Right renal pelvis (tissue), 4 donors: ENCODE results near the gene FAM131A. TPM values are rescaled to one million over a fixed set of nuclear protein-coding genes. Genes with fewer than 3 reads are reported as not detected.

Experiments used
- DNase-seq, 4 donors: peaks; one replicate each; pipeline ENCODE4 v3.0.0-alpha.2; 2013; ENCODE audit warnings: low read depth in 4 of 4, low spot score in 3 of 4, missing footprints in 1 of 4
- polyA plus RNA-seq, 4 donors: library from polyadenylated mRNA; unstranded; fragments of 120-200 nt; gene quantifications; one replicate each; pipeline ENCODE4 v1.2.1, GENCODE V29; 2013; ENCODE audit not compliant: insufficient read length in 4 of 4

Gene FAM131A
- polyA plus RNA-seq, 4 donors, result 10.5 to 15.7 (median 11.0) TPM

DNA sequence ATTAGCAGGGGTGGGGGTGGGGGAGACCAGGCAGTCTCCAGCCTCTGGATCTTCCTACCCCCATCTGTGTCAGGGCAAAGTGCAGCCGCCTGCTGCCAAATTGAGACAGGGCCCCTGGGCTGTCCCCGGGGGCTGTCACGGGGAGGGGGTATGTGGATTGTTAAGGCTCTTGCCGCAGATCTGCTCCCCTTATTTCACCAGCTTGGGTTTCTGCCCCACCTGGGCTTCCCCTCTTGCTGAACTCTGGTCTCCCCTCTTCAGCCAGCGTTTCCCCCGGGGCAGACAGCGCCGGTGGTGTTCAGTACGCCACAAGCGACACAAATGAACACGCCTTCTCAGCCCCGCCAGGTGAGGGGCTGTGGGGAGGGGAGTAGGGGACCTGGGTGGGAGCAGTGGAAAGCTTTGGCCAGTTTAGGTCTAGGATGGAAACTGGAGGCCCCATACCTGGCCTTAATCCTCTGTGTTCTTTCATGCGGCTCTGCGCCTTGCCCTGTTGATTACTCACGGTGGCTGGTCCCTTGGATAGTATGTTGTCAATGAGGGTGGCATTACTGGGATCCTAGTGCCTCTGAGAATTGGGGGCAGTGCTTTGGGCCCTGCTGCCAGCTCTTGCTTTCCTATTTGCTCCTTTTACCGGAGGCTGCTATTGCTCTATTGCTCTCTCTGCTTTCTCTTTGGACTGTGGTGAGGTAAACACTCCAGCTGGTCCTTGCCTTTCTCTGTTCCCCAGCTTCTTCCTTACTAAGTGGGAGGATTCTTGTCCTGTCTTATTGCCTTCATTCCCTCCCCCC, 21.3 kb upstream of the FAM131A start:
- DNase-seq, result no peak

GRCh38 chr3:184316792-184317191, 20.6 kb upstream of the FAM131A start:
- no peak for DNase-seq

DNA sequence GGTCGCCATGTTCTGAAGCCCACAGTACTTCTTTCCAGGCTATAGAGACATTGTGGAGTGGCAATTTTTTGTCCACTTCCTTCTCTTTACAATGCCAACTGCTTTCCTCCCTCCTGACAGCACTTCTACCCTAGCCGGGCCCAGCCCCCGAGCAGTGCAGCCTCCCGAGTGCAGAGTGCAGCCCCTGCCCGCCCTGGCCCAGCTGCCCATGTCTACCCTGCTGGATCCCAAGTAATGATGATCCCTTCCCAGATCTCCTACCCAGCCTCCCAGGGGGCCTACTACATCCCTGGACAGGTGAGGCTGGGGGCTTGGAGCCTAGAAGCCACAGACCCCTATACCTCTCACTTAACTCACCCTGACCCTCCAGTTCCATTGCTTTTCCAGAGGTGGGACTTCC, 20.2 kb upstream of the FAM131A start:
- DNase-seq, result no peak

GRCh38 chr3:184320104-184320445, 17.3 kb upstream of the FAM131A start:
- DNase-seq, result no peak

GRCh38 chr3:184321666-184322065, 15.7 kb upstream of the FAM131A start:
- DNase-seq, result no peak

- DNase-seq, result no peak
These were observed 14.5 kb upstream of the FAM131A start for GRCh38 chr3:184322731-184323487.

- DNase-seq, result no peak
These were observed 13.7 kb upstream of the FAM131A start for GRCh38 chr3:184323696-184324095.

- DNase-seq, result no peak
These were observed 12.1 kb upstream of the FAM131A start for GRCh38 chr3:184325269-184325668.

- DNase-seq, result no peak
These were observed 11.6 kb upstream of the FAM131A start for GRCh38 chr3:184325715-184326369.

DNA sequence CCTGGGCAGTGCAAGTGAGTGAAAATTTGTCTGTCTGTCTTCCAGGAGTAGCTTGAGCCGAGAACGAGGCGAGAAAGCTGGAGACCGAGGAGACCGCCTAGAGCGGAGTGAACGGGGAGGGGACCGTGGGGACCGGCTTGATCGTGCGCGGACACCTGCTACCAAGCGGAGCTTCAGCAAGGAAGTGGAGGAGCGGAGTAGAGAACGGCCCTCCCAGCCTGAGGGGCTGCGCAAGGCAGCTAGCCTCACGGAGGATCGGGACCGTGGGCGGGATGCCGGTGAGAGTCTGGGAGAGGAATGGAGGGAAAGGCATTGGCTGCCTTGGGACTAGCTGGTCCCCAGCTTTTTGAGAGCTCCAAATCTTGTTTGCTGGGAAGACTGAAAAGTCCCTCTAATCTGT, 10.2 kb upstream of the FAM131A start:
- DNase-seq, result no peak

GRCh38 chr3:184328516-184328915, 8.9 kb upstream of the FAM131A start:
- DNase-seq, result no peak

GRCh38 chr3:184332370-184333090, 4.9 kb upstream of the FAM131A start:
- DNase-seq, result no peak

- DNase-seq, result no peak
These were observed 4.2 kb upstream of the FAM131A start for GRCh38 chr3:184333190-184333589.

GRCh38 chr3:184333700-184334099, 3.7 kb upstream of the FAM131A start:
- no peak for DNase-seq

DNA sequence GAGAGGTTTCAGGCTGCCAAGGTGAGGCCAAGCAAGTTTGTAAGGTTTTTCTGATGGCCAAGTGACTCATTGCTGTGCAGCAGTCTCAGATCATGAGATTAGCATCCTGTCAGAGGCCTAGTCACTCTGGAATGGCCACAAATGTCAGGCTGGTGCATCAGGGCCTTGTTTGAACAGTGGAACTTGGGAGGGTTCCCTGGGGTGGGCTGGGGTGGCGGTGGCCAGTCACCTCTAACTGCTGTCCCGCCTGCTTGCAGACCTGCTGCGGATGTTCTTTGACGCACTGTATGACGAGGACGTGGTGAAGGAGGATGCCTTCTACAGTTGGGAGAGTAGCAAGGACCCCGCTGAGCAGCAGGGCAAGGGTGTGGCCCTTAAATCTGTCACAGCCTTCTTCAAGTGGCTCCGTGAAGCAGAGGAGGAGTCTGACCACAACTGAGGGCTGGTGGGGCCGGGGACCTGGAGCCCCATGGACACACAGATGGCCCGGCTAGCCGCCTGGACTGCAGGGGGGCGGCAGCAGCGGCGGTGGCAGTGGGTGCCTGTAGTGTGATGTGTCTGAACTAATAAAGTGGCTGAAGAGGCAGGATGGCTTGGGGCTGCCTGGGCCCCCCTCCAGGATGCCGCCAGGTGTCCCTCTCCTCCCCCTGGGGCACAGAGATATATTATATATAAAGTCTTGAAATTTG, 2.8 kb upstream of the FAM131A start:
- no peak for DNase-seq

DNA sequence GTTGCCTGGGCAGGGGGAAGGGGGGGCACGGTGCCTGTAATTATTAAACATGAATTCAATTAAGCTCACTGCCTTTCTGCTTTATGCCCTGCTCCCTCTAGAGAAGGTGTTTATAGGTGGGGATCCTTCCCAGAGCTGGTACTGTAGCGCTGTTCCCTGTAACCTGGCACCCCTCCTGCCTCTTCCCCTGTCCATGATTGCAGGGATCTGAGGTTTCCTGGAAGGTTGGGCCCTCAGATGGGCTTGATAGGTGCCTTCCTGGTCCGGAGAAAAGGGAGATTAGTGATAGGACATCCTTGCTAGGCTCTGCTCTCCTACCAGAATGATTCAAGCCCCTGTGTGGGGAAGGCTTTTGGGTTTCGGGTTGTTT, 2.1 kb upstream of the FAM131A start:
- DNase-seq, result no peak

DNA sequence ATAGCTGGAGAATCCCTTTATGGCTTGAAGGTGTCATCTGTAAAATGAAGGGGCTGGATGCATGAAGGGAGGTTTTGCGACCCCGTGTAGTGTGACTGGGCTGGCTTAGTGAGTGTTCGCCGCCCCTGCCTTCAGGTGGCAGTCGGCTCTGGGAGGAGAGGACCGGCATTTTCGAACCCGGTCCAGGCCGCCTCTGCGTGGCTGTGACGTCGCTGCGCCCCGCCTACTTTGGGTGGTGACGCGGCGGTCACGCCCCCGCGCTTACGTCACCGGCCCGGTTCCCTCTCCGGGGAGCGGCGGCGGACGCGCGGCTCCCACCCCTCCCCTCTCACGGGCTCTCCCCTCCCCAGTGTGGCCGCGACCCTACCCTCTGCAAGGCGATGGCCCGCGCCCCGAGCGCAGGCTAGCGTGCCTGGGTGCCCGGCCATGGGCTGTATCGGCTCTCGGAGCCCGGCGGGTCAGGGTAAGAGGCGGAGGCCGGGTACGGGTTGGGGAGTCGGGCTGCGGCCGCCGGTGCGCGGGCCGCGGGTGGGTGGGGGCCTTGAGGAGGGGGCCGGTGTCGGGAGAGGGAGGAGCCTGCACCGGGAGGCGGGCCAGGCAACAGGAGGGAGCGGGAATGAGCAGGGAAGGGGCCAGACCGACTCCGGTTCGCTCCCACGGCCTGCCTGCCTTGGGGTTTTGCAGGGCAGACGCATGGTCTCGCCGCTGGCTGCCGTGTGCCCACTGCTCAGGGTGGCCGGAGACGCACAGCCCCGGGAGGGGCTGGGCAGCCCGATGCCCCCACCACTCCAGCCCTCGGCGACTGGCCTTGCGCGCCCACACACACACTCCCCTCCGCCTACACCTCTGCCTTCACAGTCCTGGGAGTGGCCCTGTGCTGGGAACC, 1.5 kb upstream of the FAM131A start:
- peak in 1 of 4 donors; percentile 77 for DNase-seq

DNA sequence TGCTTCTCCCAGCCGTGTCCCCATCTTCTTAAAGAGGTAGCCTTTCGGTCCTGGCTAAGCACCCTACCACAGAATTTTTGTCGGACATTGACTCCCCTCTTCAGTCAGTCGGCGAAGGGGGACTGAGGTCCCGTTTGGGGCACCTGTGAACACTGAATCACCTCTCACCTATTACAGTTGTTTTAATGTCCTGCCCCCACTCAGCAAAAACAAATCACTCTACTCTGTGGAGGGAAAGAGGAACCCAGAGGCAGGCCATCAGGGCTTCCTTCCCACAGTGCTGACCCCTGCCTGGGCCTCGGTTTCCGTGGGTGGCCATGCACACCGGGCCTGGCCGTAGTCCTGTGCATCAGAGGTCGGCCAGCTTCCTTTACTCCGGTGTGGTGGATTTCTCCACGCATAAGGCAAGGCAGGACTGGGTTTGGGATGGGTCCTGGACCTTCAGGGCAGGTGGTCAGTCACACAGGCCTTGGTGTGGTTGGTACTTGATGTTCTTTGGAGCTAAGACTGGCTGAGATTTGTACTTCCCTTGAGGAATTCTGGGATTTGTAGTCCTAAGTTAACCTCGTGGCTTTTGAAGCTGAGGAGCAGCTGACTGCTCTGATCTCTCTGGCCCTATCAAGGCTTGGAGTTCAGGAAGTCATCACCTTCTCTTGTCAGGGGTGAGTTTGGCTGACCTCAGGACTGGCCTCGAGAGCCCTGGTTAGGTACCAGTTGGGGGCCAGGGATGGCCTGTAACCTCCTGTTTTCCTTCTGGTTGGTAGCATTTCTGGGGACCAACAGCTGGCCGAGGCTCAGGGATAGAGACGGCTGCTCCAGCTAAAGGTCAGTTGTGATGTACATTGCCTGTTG, 627 bp upstream of the FAM131A start:
- DNase-seq, result no peak

GRCh38 chr3:184337981-184338380, 581 bp downstream of the FAM131A start:
- DNase-seq, result no peak
